Mucosa of descending colon (tissue), 3 donors: ENCODE results near the gene VPS37B. TPM values are rescaled to one million over a fixed set of nuclear protein-coding genes. Genes with fewer than 3 reads are reported as not detected.
A peak's percentile ranks its signal among the peaks of the same experiment; 100 is the strongest.

Experiments used
- ATAC-seq: fragments of 200-7000 bp; cut with Tn5 transposase; one replicate; pipeline ENCODE4 v1.9.1; 2020; ENCODE audit warnings: mild to moderate bottlenecking, moderate library complexity
- DNase-seq, 3 donors: peaks; one replicate each; pipeline ENCODE4 v3.0.0-alpha.2; 2020
- H3K36me3 ChIP-seq: fragments of 200-600 bp; one replicate; pipeline ENCODE4 v1.8.0; 2021; ENCODE audit warnings: low read depth, mild to moderate bottlenecking
- H3K4me1 ChIP-seq: fragments of 200-600 bp; one replicate; pipeline ENCODE4 v1.8.0; 2021; ENCODE audit warnings: low read depth, mild to moderate bottlenecking
- H3K4me3 ChIP-seq: fragments of 200-600 bp; one replicate; pipeline ENCODE4 v1.8.0; 2021; ENCODE audit warnings: mild to moderate bottlenecking
- H3K9me3 ChIP-seq: fragments of 200-600 bp; one replicate; pipeline ENCODE4 v1.8.0; 2021; ENCODE audit warnings: mild to moderate bottlenecking
- intact Hi-C, 2 donors: fragments of 100-400 bp; cut with DNase I in 1 of 2; cut with micrococcal nuclease in 1 of 2; formaldehyde crosslinking; loops; one replicate each; pipeline versions ENCODE4 v1.11.0 to v1.11.1; 2022; cut with DNase I, micrococcal nuclease
- total RNA-seq, 3 donors: library from RNA; stranded (reverse); fragmentation: NEBNext Ultra II Directional in 2 of 3; extraction: Animal tissue kit (Norgen Biotek cat#: 25700) in 2 of 3; gene quantifications; one replicate each; pipeline versions ENCODE4 v1.2.1 to v1.2.4, GENCODE V29; 2021 to 2023
- TF ChIP-seq, protein P1 (sequence below): fragments of 200-600 bp; IDR thresholded peaks from one replicate; pipeline ENCODE4 v1.8.0; 2022; ENCODE audit warnings: antibody characterized with exemption, mild to moderate bottlenecking
- donor health status: DM: no; HTN: no; CAD: no; lungs with moderate emphysema.
- donor health status: DM: no; HTN: no; CAD: no.
- donor health status: DM: no; HTN: yes; CAD: no.

Gene VPS37B
- total RNA-seq, 3 donors from 2014 or later = 50.7 to 108 (median 81.8) TPM

DNA sequence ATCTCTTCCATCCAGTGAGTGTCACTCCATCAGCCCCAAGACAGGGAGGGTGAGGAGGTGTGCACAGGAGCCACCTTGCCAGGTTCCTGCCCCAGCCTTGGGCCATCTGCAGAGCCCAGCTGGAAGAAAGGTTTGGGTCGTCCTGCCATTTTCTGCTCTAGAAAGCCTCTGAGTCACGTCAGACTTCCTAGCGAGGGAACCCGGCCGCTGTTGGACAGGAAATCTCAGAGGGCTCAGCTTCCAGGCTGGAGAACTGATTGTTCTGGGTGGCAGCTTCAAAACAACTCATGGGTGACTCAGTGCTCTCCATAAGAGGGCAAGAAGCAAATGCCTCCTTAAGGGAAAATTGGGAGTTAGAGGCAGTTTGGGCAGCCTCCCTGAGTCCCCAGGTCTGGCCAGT is 44.1 kb downstream of the VPS37B start:
- ATAC-seq (no peak), DNase-seq (peak in 1 of 3 donors; percentile 29)
- H3K4me3 ChIP-seq = no peak overlapping the region
- no peaks in the 10 kb centered on the region for H3K4me1 ChIP-seq
- no peaks in the 10 kb centered on the region for H3K36me3 ChIP-seq
- TF ChIP-seq, protein P1, sequence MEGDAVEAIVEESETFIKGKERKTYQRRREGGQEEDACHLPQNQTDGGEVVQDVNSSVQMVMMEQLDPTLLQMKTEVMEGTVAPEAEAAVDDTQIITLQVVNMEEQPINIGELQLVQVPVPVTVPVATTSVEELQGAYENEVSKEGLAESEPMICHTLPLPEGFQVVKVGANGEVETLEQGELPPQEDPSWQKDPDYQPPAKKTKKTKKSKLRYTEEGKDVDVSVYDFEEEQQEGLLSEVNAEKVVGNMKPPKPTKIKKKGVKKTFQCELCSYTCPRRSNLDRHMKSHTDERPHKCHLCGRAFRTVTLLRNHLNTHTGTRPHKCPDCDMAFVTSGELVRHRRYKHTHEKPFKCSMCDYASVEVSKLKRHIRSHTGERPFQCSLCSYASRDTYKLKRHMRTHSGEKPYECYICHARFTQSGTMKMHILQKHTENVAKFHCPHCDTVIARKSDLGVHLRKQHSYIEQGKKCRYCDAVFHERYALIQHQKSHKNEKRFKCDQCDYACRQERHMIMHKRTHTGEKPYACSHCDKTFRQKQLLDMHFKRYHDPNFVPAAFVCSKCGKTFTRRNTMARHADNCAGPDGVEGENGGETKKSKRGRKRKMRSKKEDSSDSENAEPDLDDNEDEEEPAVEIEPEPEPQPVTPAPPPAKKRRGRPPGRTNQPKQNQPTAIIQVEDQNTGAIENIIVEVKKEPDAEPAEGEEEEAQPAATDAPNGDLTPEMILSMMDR = no peak
- intact Hi-C loops = no loop called here
- H3K9me3 ChIP-seq = no peaks in the 10 kb centered on the region

DNA sequence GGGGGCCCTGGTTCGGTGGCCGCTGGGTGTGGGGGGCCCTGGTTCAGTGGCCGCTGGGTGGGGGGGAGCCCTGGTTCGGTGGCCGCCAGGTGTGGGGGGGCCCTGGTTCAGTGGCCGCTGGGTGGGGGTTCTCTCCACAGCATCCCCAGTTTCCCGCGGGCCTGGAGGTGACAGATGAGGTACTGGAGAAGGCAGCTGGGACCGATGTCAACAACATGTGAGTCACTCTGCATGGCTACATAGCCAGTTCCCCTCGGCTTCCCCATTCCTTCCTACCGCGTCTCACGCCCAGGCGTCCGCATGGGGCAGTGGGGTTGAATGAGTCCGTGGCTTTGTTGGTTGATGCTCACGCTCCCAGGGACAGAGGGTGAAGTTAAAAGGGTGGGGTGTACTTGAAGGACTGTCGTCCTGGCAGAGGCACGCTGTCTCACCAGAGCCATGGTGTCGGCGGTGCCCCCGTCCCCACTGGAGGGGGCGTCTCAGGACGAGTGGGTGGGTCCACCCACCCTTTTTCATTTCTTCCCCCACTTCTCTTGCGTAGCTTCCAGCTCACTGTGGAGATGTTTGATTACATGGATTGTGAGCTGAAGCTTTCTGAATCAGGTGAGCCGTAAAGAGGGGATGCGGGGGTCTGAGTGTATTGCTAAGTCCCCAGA is 45.1 kb downstream of the VPS37B start:
- H3K9me3 ChIP-seq = no peaks in the 10 kb centered on the region
- H3K36me3 ChIP-seq = no peaks in the 10 kb centered on the region
- TF ChIP-seq, protein P1 = no peak
- no peak overlapping the region for H3K4me3 ChIP-seq
- ATAC-seq = no peak
- intact Hi-C loops = no loop called here
- no peaks in the 10 kb centered on the region for H3K4me1 ChIP-seq
- peak in 1 of 3 donors; percentile 22 for DNase-seq

DNA sequence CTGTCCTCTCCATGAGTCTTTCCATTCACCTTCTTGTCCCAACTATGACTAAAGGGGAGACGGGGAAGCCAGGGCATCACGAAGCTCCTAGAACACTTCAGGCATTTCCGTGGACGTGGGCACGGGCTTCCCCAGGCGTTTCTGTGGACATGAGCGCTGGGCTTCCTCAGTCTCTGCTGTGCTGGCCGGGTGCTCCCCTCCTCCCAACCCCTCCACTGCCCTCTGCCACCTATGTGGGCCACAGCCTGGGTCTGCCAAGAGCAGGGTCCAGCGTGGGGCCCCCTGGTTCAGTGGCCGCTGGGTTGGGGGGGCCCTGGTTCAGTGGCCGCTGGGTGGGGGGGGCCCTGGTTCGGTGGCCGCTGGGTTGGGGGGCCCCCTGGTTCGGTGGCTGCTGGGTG is 45.9 kb downstream of the VPS37B start:
- intact Hi-C loops = no loop called here
- H3K4me1 ChIP-seq = no peaks in the 10 kb centered on the region
- no peak overlapping the region for H3K4me3 ChIP-seq
- H3K36me3 ChIP-seq = no peaks in the 10 kb centered on the region
- ATAC-seq (no peak), DNase-seq (peak in 1 of 3 donors; percentile 45)
- H3K9me3 ChIP-seq = no peaks in the 10 kb centered on the region
- TF ChIP-seq, protein P1 = no peak

- peak in 1 of 3 donors; percentile 19 for DNase-seq
- no peaks in the 10 kb centered on the region for H3K4me1 ChIP-seq
- TF ChIP-seq, protein P1 = no peak
- no peaks in the 10 kb centered on the region for H3K9me3 ChIP-seq
- intact Hi-C loops = no loop called here
- no peak for ATAC-seq
- H3K4me3 ChIP-seq = no peak overlapping the region
- H3K36me3 ChIP-seq = no peaks in the 10 kb centered on the region
Measured at GRCh38 chr12:122849352-122850047, 46.4 kb downstream of the VPS37B start.

GRCh38 chr12:122848471-122849351 is 47.2 kb downstream of the VPS37B start:
- no peaks in the 10 kb centered on the region for H3K36me3 ChIP-seq
- no peak overlapping the region for H3K4me3 ChIP-seq
- no peaks in the 10 kb centered on the region for H3K4me1 ChIP-seq
- intact Hi-C loops = no loop called here
- TF ChIP-seq, protein P1 = no peak
- no peak for ATAC-seq
- H3K9me3 ChIP-seq = no peaks in the 10 kb centered on the region
- peak in 1 of 3 donors; percentile 44 for DNase-seq
